ENCODE data around the gene NACA2. TPM values are rescaled to one million over a fixed set of nuclear protein-coding genes. Genes with fewer than 3 reads are reported as not detected.

The NACA2 gene
- total RNA-seq, 1 experiment from 2014 or later = not detected

DNA sequence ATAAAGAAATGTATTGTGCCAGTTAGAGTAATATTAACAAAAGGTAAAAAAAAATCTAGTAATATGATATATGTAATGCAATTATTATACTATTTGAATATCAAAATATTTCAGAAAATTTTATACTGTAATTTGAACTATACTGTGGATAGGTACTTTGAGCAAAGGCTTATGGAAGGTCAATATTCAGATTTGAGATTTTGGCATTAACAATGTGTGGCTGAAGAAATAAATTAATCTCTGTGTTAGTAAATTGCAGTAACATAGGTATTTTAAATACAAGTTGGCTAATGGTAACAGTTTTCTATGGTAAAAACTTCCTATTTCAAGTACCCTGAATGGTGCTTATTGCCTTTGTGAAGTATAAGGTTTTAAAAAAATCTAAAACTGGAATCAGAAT is 23.2 kb upstream of the NACA2 start:
- H3K9me3 Mint-ChIP-seq = peaks cover 30% of the 10 kb centered on the region
- peaks cover 14% of the 10 kb centered on the region for H3K36me3 Mint-ChIP-seq
- H3K4me1 Mint-ChIP-seq = peaks cover 13% of the 10 kb centered on the region
- H3K27ac Mint-ChIP-seq = no peak overlapping the region
- POLR2A ChIA-PET = no interaction called here
- CTCF ChIA-PET = no interaction called here
- no peak for TF ChIP-seq CBFB (CRISPR knock-in tag; IDR thresholded peaks at IDR 0.05; ENCODE audit: low read depth)
- TF ChIP-seq, protein P1, sequence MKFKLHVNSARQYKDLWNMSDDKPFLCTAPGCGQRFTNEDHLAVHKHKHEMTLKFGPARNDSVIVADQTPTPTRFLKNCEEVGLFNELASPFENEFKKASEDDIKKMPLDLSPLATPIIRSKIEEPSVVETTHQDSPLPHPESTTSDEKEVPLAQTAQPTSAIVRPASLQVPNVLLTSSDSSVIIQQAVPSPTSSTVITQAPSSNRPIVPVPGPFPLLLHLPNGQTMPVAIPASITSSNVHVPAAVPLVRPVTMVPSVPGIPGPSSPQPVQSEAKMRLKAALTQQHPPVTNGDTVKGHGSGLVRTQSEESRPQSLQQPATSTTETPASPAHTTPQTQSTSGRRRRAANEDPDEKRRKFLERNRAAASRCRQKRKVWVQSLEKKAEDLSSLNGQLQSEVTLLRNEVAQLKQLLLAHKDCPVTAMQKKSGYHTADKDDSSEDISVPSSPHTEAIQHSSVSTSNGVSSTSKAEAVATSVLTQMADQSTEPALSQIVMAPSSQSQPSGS (CRISPR knock-in tag; IDR thresholded peaks at IDR 0.05; ENCODE audit: borderline replicate concordance, low read depth) = no peak
- no peak for TF ChIP-seq ZNF263 (CRISPR knock-in tag; IDR thresholded peaks at IDR 0.05; ENCODE audit: low read depth)
- TF ChIP-seq, protein P2, sequence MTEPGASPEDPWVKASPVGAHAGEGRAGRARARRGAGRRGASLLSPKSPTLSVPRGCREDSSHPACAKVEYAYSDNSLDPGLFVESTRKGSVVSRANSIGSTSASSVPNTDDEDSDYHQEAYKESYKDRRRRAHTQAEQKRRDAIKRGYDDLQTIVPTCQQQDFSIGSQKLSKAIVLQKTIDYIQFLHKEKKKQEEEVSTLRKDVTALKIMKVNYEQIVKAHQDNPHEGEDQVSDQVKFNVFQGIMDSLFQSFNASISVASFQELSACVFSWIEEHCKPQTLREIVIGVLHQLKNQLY (CRISPR knock-in tag; IDR thresholded peaks at IDR 0.05) = no peak
- TF ChIP-seq TEAD4 (CRISPR knock-in tag; IDR thresholded peaks at IDR 0.05) = no peak
- TF ChIP-seq, protein P3, sequence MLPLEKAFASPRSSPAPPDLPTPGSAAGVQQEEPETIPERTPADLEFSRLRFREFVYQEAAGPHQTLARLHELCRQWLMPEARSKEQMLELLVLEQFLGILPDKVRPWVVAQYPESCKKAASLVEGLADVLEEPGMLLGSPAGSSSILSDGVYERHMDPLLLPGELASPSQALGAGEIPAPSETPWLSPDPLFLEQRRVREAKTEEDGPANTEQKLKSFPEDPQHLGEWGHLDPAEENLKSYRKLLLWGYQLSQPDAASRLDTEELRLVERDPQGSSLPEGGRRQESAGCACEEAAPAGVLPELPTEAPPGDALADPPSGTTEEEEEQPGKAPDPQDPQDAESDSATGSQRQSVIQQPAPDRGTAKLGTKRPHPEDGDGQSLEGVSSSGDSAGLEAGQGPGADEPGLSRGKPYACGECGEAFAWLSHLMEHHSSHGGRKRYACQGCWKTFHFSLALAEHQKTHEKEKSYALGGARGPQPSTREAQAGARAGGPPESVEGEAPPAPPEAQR (CRISPR knock-in tag; IDR thresholded peaks at IDR 0.05) = no peak
- no peak for TF ChIP-seq JAZF1 (CRISPR knock-in tag; IDR thresholded peaks at IDR 0.05)
- TF ChIP-seq FOXJ3 (CRISPR knock-in tag; IDR thresholded peaks at IDR 0.05; ENCODE audit: borderline replicate concordance) = no peak
- no peak for TF ChIP-seq NR1H2 (CRISPR knock-in tag; IDR thresholded peaks at IDR 0.05)
- TF ChIP-seq, protein P4, sequence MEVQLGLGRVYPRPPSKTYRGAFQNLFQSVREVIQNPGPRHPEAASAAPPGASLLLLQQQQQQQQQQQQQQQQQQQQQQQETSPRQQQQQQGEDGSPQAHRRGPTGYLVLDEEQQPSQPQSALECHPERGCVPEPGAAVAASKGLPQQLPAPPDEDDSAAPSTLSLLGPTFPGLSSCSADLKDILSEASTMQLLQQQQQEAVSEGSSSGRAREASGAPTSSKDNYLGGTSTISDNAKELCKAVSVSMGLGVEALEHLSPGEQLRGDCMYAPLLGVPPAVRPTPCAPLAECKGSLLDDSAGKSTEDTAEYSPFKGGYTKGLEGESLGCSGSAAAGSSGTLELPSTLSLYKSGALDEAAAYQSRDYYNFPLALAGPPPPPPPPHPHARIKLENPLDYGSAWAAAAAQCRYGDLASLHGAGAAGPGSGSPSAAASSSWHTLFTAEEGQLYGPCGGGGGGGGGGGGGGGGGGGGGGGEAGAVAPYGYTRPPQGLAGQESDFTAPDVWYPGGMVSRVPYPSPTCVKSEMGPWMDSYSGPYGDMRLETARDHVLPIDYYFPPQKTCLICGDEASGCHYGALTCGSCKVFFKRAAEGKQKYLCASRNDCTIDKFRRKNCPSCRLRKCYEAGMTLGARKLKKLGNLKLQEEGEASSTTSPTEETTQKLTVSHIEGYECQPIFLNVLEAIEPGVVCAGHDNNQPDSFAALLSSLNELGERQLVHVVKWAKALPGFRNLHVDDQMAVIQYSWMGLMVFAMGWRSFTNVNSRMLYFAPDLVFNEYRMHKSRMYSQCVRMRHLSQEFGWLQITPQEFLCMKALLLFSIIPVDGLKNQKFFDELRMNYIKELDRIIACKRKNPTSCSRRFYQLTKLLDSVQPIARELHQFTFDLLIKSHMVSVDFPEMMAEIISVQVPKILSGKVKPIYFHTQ (CRISPR knock-in tag; IDR thresholded peaks at IDR 0.05) = no peak
- TF ChIP-seq, protein P5, sequence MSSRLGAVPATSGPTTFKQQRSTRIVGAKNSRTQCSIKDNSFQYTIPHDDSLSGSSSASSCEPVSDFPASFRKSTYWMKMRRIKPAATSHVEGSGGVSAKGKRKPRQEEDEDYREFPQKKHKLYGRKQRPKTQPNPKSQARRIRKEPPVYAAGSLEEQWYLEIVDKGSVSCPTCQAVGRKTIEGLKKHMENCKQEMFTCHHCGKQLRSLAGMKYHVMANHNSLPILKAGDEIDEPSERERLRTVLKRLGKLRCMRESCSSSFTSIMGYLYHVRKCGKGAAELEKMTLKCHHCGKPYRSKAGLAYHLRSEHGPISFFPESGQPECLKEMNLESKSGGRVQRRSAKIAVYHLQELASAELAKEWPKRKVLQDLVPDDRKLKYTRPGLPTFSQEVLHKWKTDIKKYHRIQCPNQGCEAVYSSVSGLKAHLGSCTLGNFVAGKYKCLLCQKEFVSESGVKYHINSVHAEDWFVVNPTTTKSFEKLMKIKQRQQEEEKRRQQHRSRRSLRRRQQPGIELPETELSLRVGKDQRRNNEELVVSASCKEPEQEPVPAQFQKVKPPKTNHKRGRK (CRISPR knock-in tag; IDR thresholded peaks at IDR 0.05; ENCODE audit: borderline replicate concordance) = no peak
- TF ChIP-seq ZNF317 (CRISPR knock-in tag; IDR thresholded peaks at IDR 0.05; ENCODE audit: borderline replicate concordance, low read depth) = no peak
- H3K27me3 Mint-ChIP-seq (ENCODE audit: low read depth) = no peaks in the 10 kb centered on the region
- ATAC-seq (no peak), DNase-seq (ENCODE audit: low spot score) (no peak)
- no peak overlapping the region for H3K4me3 Mint-ChIP-seq

DNA sequence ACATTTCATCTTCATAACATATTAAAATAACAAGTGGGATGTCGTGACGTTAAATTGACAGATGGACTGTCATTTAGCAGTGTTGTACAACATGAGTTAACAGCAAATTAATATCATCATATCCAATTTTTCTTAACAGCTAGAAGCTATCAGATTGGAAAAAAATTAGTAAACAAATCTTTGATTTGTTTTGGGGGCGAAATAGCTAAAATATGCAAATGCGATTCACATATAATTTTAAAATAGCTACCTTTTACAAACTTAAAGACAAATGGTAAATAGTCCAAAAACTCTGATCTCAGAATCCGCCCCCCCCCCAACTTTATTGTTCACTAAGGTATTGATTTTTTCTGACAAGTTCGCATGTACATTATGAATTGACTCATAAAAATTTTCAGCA is 20.3 kb upstream of the NACA2 start:
- H3K9me3 Mint-ChIP-seq = peaks cover 12% of the 10 kb centered on the region
- H3K36me3 Mint-ChIP-seq = no peaks in the 10 kb centered on the region; the same call in 1 of the 2 replicates
- ATAC-seq (no peak), DNase-seq (ENCODE audit: low spot score) (no peak)
- H3K4me3 Mint-ChIP-seq = no peak overlapping the region
- no peak overlapping the region for H3K27ac Mint-ChIP-seq
- POLR2A ChIA-PET = interaction anchor here (0.6 kb wide), 3 partner anchors 32 to 505 kb away, joined by 3 to 4 read pairs (median 4); no protein-coding TSS in a partner anchor
- H3K27me3 Mint-ChIP-seq (ENCODE audit: low read depth) = no peaks in the 10 kb centered on the region; the same call in 1 of the 2 replicates
- CTCF ChIA-PET = no interaction called here
- peaks cover 13% of the 10 kb centered on the region for H3K4me1 Mint-ChIP-seq
- TF ChIP-seq GTF2I (CRISPR knock-in tag; conservative IDR thresholded peaks at IDR 0.05) (no peak), JUN (CRISPR knock-in tag; IDR thresholded peaks at IDR 0.05) (no peak), NR3C1 (CRISPR knock-in tag; conservative IDR thresholded peaks at IDR 0.05; ENCODE audit: low read depth) (no peak), EMX1 (CRISPR knock-in tag; IDR thresholded peaks at IDR 0.05) (no peak), FOXK1 (CRISPR knock-in tag; IDR thresholded peaks at IDR 0.05) (no peak), NR2C2 (CRISPR knock-in tag; IDR thresholded peaks at IDR 0.05) (no peak), TEAD4 (CRISPR knock-in tag; IDR thresholded peaks at IDR 0.05) (no peak)
- TF ChIP-seq, protein P6, sequence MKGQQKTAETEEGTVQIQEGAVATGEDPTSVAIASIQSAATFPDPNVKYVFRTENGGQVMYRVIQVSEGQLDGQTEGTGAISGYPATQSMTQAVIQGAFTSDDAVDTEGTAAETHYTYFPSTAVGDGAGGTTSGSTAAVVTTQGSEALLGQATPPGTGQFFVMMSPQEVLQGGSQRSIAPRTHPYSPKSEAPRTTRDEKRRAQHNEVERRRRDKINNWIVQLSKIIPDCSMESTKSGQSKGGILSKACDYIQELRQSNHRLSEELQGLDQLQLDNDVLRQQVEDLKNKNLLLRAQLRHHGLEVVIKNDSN (CRISPR knock-in tag; IDR thresholded peaks at IDR 0.05) = no peak
- TF ChIP-seq, protein P5 (CRISPR knock-in tag; IDR thresholded peaks at IDR 0.05; ENCODE audit: borderline replicate concordance) = no peak
- TF ChIP-seq, protein P7, sequence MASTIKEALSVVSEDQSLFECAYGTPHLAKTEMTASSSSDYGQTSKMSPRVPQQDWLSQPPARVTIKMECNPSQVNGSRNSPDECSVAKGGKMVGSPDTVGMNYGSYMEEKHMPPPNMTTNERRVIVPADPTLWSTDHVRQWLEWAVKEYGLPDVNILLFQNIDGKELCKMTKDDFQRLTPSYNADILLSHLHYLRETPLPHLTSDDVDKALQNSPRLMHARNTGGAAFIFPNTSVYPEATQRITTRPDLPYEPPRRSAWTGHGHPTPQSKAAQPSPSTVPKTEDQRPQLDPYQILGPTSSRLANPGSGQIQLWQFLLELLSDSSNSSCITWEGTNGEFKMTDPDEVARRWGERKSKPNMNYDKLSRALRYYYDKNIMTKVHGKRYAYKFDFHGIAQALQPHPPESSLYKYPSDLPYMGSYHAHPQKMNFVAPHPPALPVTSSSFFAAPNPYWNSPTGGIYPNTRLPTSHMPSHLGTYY (CRISPR knock-in tag; IDR thresholded peaks at IDR 0.05) = no peak
- TF ChIP-seq, protein P8, sequence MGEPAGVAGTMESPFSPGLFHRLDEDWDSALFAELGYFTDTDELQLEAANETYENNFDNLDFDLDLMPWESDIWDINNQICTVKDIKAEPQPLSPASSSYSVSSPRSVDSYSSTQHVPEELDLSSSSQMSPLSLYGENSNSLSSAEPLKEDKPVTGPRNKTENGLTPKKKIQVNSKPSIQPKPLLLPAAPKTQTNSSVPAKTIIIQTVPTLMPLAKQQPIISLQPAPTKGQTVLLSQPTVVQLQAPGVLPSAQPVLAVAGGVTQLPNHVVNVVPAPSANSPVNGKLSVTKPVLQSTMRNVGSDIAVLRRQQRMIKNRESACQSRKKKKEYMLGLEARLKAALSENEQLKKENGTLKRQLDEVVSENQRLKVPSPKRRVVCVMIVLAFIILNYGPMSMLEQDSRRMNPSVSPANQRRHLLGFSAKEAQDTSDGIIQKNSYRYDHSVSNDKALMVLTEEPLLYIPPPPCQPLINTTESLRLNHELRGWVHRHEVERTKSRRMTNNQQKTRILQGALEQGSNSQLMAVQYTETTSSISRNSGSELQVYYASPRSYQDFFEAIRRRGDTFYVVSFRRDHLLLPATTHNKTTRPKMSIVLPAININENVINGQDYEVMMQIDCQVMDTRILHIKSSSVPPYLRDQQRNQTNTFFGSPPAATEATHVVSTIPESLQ (CRISPR knock-in tag; IDR thresholded peaks at IDR 0.05) = no peak

All from WTC11 (cell line).